Thyroid gland (tissue), 4 donors: ENCODE measurements around the gene VPS9D1. TPM values are rescaled to one million over a fixed set of nuclear protein-coding genes. Genes with fewer than 3 reads are reported as not detected.

Experiments used
- DNase-seq, 2 donors: peaks; one replicate each; pipeline ENCODE4 v3.0.0-alpha.2; 2019
- H3K27ac ChIP-seq, 3 donors: fragments of 200-600 bp; sonication (generic); 1 replicate in 2 of 3; 2 replicates in 1 of 3; pipeline ENCODE4 v1.5.1; 2016 to 2019; ENCODE audit warnings: mild to moderate bottlenecking in 1 of 3, moderate library complexity in 1 of 3
- H3K27me3 ChIP-seq: fragments of 200-600 bp; sonication (generic); one replicate; pipeline ENCODE4 v1.5.1; 2019
- H3K36me3 ChIP-seq, 2 donors: fragments of 200-600 bp; sonication (generic); one replicate each; pipeline ENCODE4 v1.5.1; 2016 to 2019
- H3K4me1 ChIP-seq, 2 donors: fragments of 200-600 bp; sonication (generic); one replicate each; pipeline ENCODE4 v1.5.1; 2017 to 2019
- H3K4me3 ChIP-seq, 3 donors: fragments of 200-600 bp; sonication (generic); replicated peaks in 1 of 3; 1 replicate in 2 of 3; 2 replicates in 1 of 3; pipeline ENCODE4 v1.5.1; 2016; ENCODE audit warnings: mild to moderate bottlenecking in 1 of 3
- H3K9me3 ChIP-seq: fragments of 200-600 bp; sonication (generic); one replicate; pipeline ENCODE4 v1.5.1; 2017
- POLR2A ChIP-seq, 2 donors: fragments of 450-650 bp; IDR thresholded peaks; one replicate each; pipeline ENCODE4 v1.6.1; 2017; ENCODE audit warnings: antibody characterized with exemption in 2 of 2, mild to moderate bottlenecking in 2 of 2, moderate library complexity in 1 of 2
- WGBS, 2 donors: methylation state at CpG; one replicate each; pipeline ENCODE4 v1.1.5; 2017; 5-methylcytosine and 5-hydroxymethylcytosine counted together
- intact Hi-C: fragments of 100-400 bp; cut with DNase I; formaldehyde crosslinking; loops from one replicate; pipeline ENCODE4 v1.15.1; 2023
- total RNA-seq, 4 donors: library from RNA; depleted of rRNA; stranded (reverse); fragments of >200 nt; gene quantifications; one replicate each; pipeline ENCODE4 v1.2.3, GENCODE V29; 2016
- TF ChIP-seq, protein P1 (sequence below), 6 experiments: fragments of 200-600 bp in 3 of 6; fragments of 450-650 bp in 3 of 6; sonication (generic) in 3 of 6; IDR thresholded peaks; one replicate each; pipeline ENCODE4 v1.5.1; 2016 to 2019; ENCODE audit warnings: antibody characterized with exemption in 6 of 6, mild to moderate bottlenecking in 2 of 6, inconsistent platforms in 1 of 6, moderate library complexity in 1 of 6

VPS9D1 gene
- total RNA-seq, 4 donors from 2014 or later = 3.1 to 15.6 (median 9.0) TPM

DNA sequence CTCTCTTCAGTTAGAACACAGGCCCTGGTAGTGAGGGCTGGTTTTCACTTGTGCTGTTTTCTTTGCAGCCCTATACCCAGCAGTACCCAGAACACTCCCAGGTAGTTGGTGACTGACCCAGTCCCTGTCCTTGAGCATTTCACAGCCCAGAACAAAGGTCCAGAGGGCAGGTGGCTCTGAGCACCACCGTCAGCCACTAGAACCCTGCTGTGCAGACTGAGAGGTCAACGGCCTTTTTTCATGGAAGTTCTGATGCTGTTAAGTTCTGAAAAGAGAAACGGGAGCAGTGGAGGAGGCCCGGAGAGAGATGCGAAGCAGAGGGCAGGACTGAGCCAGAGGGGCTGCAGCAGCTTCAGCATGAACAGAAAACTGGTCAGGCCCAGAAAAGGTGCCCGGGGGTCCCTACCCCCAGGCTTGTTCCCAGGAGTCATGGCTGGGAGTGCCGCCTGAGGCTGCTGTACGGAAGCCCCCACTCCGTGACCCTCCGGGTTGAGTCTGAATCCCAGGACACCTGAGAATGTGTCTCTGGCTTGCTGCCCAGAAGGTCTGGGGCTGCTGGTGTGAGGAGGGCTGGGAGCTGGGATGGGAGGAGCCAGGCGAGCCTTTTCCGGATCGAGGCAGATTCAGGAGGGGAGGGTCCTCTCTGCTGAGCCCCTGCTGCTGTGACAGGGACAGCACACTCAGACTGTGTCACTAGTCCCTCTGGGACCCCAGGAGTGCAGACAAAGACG, 9.3 kb upstream of the VPS9D1 start:
- no peak for DNase-seq
- Histone ChIP-seq H3K27me3 (no peaks in the 10 kb centered on the region), H3K36me3 (peaks cover 64 to 66% of the 10 kb centered on the region in 2 donors), H3K9me3 (no peaks in the 10 kb centered on the region), H3K4me3 (no peak overlapping the region), H3K27ac (no peak overlapping the region), H3K4me1 (no peaks in the 10 kb centered on the region)
- intact Hi-C loops = no loop called here
- WGBS, 2 donors = 65 to 75% methylated on average over 9 to 13 of the region's 14 CpGs
- TF ChIP-seq, protein P1, sequence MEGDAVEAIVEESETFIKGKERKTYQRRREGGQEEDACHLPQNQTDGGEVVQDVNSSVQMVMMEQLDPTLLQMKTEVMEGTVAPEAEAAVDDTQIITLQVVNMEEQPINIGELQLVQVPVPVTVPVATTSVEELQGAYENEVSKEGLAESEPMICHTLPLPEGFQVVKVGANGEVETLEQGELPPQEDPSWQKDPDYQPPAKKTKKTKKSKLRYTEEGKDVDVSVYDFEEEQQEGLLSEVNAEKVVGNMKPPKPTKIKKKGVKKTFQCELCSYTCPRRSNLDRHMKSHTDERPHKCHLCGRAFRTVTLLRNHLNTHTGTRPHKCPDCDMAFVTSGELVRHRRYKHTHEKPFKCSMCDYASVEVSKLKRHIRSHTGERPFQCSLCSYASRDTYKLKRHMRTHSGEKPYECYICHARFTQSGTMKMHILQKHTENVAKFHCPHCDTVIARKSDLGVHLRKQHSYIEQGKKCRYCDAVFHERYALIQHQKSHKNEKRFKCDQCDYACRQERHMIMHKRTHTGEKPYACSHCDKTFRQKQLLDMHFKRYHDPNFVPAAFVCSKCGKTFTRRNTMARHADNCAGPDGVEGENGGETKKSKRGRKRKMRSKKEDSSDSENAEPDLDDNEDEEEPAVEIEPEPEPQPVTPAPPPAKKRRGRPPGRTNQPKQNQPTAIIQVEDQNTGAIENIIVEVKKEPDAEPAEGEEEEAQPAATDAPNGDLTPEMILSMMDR (IDR thresholded peaks at IDR 0.05) = no peak

DNA sequence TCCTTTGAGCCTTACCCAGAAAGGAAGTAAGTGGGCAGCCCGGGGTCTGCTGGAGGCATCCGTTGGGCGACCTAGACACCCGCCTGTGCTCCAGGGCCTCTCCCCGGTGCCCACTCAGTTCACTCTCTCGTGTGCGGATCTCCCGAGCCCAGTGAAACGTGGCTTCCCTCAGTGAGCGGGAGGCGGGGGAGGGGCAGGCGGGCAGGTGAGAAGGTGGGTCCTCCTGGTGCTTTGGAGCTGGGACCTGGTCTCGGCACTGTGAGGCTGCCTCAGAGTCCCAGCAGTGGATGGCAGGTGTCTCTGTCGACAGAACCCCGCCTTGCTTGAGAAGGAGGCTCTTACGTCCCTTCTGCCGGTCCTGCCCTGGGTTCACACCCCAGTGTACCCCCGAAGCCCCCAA, 8.6 kb upstream of the VPS9D1 start:
- intact Hi-C loops = no loop called here
- Histone ChIP-seq H3K27ac (no peak overlapping the region), H3K36me3 (peaks cover 62% of the 10 kb centered on the region in 2 donors), H3K4me1 (peaks cover 0 to 2% of the 10 kb centered on the region in 2 donors), H3K9me3 (no peaks in the 10 kb centered on the region), H3K4me3 (no peak overlapping the region), H3K27me3 (no peaks in the 10 kb centered on the region)
- TF ChIP-seq, protein P1 (IDR thresholded peaks at IDR 0.05) = no peak
- TF ChIP-seq POLR2A (IDR thresholded peaks at IDR 0.05) = no peak
- DNase-seq = no peak
- WGBS, 2 donors = 87 to 90% methylated on average over 4 to 18 of the region's 18 CpGs

DNA sequence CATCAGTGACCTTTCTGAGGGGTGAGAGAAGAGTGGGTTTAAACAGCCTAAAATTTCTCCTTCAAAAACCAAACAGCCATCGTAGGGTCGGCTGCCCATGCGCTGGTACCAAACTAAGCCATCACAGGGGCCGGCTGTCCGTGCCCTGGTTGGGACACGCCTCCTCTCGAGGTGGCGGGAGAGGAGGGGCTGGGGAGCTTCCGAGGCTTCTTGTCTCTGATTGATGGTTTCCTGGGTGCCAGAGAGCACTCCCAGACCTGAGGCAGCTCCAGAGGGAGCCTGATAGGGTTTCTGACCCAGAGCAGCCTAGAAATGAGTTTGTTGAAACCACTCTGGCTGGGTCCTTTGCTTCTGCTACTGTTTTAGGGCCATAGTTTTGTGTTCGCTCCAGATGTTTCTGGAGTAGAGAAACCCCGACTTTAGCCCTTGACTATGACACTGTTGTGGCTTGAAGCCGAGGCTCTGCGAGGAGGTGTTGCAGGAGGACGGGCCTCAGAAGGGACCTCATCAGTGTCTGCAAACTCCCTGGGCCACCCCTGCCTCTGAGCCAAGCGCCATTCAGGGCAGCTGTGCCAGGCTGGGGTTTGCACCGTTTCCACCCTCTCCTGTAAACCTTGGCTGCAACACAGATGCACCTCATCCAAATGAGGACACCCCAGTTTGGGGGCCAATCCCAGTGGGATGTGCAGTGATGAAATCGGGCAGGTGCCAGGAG, 6.9 kb upstream of the VPS9D1 start:
- Histone ChIP-seq H3K27me3 (no peaks in the 10 kb centered on the region), H3K4me3 (no peak overlapping the region), H3K9me3 (no peaks in the 10 kb centered on the region), H3K36me3 (peaks cover 54 to 58% of the 10 kb centered on the region in 2 donors), H3K27ac (no peak overlapping the region), H3K4me1 (peaks cover 3 to 17% of the 10 kb centered on the region in 2 donors)
- DNase-seq = no peak
- WGBS, 2 donors = 86 to 92% methylated on average over 17 of the region's 17 CpGs
- intact Hi-C loops = no loop called here
- TF ChIP-seq POLR2A (IDR thresholded peaks at IDR 0.05) = no peak
- TF ChIP-seq, protein P1 (IDR thresholded peaks at IDR 0.05) = no peak

DNA sequence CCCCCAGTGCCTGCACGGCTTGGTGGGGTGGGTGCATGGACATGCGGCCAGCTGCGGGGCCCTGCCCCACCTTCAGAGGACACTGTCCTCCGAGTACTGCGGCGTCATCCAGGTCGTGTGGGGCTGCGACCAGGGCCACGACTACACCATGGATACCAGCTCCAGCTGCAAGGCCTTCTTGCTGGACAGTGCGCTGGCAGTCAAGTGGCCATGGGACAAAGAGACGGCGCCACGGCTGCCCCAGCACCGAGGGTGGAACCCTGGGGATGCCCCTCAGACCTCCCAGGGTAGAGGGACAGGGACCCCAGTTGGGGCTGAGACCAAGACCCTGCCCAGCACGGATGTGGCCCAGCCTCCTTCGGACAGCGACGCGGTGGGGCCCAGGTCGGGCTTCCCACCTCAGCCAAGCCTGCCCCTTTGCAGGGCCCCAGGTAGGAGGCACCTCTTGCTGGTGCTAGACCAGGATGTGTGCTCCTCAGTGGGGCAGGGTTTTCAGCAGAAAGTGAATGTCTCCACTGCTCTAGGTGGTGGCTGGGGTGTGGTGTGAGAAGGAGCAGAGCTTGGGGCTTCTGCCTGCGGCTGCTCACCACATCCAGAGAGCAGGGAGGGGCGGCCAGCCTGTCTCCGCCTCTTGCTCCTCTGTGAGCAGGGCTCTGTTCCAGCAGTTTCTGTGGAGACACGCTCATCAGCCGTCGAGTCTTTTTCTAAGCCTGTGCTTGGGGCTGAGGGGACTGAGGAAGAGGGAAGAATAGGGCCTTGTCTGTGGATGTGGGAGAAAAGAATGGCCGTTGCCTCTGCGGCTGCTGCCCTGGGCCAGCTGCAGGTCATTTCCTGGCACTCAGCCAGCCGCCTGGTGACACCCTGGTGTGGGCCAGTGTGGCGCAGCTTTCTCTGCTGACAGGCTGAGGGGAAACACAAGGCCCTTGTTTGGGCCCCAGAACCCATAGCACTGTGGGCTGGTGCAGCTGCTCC, 2.9 kb upstream of the VPS9D1 start:
- no peaks in the 10 kb centered on the region for H3K27me3 ChIP-seq
- H3K4me1 ChIP-seq = peaks cover 12 to 30% of the 10 kb centered on the region in 2 donors
- no peak overlapping the region for H3K27ac ChIP-seq
- H3K4me3 ChIP-seq = no peak overlapping the region
- peak in 1 of 2 donors; percentile 24 for DNase-seq
- no peaks in the 10 kb centered on the region for H3K9me3 ChIP-seq
- intact Hi-C loops = no loop called here
- TF ChIP-seq, protein P1 (IDR thresholded peaks at IDR 0.05) = no peak
- no peak for TF ChIP-seq POLR2A (IDR thresholded peaks at IDR 0.05)
- peaks cover 18 to 27% of the 10 kb centered on the region in 2 donors for H3K36me3 ChIP-seq
- WGBS, 2 donors = 75 to 87% methylated on average over 14 to 19 of the region's 30 CpGs
